ENCODE results near the gene MYRF.

The MYRF gene

DNA sequence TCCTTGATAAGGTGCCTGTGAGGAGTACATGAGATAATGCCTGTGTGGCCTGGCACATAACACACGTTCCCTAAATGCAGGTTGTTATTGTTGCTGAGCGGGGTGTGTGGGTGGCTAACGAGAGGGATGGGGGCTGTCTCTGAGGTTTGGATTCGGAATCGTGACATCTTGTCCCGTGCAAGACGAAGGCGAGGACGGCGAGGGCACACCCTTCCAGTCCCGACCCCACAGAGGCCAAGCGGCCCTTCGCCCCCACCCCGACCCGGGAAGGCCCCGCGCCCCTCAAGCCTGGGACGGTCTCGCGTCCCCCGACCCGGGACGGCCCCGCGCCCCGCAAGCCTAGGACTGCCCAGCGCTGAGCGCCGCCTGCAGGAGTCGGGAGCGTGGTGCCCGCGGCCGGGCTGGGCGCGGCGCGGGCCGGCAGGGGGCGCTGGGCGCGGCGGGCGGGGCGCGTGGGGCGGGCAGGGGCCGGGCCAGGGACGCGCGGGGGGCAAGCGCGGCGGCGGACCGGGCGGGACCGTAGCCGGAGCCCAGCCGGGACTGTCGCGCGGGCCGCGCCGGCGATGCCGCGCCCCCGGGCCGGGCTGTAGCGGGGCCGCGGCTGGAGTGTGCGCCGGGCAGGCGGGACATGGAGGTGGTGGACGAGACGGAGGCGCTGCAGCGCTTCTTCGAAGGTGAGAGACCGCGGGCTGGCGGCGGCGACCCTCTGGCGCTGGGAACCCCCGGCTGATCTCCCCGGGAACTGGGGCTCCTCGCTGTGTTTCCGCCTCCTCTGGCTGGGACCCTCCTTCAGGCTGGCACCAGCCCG lies at the start of gene MYRF:
TSS of gene MYRF (plus strand) at position 520 of the 808 bp plus-strand sequence. CDS start at position 629, 109 bp downstream.
- DNase-seq, result peak; percentile 65

DNA sequence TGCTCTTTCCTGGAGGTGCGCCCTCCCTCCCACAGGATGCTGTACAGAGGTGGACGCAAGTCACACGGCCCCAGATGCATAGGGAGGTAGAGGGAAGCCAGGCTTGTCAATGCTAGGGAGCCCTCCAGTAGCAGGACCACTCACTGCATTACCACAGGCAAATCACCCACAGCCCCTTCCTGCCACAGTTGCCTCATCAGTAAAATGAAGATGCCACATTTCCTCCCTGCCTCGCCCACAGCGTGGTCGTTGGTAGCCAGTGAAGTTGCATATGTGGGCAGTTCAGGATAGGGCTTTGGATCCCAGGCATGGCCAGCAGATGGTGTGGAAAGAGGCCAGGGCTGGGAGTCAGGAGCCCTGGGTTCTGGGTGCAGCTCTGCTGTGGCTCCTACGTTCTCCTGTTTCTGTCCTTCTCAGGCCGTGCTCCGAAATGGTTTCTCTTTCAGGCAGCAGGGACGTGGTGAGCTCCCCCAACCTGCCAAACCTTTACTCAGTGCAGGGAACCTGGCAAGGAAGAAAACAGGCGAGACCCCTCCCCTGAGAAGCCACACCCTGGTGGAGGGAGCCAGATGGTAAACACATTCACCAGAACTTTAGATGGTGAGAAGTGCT lies 49.6 kb upstream of the MYRF start:
- DNase-seq, result no peak

DNA sequence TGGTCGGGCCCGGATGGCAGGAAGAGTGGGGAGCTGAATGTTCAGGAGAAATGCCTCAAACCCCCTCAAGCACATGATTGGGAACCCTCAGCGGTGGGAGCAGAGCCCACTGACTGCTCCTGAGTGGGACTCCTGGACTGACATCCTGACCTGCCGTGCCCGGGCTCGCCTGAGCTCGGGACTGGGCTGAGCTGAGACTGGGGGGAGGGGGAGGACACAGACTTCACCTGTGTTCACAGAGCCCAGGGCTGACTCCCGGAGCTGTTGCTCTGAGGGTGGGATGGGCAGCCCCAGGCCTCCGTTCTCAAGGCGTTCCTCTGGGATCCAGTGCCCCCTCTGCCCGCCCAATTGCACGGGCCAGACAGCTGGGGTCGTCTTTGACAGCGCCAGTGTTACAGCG lies 47.6 kb upstream of the MYRF start:
- DNase-seq, result no peak

DNA sequence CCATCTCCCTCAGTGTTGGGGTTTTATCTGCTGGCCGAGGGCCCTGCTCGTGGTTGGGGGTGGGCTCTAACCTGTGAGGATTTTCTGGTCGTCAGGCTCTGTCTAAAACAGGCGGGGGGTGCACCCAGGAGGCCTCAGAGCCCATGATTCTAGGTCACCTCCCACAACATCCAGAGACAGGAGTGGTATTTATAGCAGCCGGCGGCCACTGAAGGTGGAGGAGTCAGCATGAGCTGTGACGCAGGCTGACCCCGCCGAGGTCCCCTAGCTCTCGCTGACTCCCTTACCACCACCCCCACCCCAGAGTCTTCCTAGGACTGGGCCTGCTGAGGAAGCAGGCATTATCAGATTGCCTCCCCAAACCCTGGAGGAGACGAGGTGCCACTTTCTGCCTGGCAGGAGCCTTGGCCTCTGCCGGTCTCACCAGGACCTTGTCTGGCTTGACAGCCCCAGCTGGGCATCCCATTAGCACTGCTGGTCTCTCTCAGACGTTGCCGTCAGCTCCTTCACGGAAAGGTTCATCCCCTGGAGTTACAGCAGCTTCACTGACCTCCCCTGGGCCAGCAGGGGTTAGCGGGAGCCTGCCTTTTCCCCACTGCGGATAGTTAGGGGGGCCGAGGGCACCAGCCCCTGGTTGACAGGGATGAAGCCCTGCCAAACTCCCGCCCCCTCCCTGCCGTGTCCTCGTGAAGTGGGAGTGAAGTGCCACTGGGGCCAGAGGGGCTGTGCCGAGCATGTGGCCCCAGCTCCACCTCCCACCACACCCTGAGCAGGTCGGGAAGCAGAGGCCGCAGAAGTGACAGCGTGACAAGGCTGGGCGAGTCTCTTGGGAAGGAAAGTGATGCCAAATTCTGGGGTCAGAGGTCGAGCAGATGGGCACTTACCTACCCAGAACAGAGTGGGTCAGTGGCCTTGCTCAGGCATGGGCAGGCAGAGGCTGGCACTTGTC lies 45.7 kb upstream of the MYRF start:
- no peak for DNase-seq

DNA sequence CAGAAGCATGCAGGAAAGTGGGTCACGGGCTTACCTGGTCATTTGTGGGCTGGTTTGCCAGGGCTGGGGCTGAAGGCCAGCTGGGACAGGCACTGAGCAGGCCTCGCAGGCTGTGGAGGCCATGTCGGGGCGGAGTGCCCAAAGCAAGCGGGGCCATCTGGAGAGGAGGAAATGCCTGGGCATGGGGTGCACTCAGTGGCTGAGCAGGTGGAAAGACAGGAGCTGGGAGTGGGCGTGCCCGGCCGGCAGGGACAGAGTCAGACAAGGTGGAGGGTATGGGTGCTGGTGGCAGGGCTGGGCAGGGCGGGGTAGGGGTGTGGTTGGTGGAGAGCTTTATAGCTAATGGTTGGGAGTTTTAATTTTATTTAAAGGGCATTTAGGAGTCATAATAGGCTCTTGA lies 44.9 kb upstream of the MYRF start:
- DNase-seq, result no peak

DNA sequence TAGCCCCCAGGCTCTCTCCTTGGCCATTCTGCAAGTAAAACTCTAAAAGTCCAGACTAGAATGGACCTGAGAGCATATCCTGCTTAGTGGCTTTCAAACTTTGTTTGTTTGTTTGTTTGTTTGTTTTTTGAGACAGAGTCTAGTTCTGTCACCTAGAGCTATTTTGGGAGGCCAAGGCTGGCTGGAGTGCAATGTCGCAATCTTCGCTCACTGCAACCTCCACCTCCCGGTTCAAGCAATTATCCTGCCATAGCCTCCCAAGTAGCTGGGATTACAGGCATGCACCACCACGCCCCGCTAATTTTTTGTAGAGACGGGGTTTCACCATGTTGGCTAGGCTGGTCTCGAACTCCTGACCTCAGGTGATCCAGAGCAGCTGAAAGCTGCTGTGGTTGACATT lies 43.3 kb upstream of the MYRF start:
- DNase-seq, result no peak

DNA sequence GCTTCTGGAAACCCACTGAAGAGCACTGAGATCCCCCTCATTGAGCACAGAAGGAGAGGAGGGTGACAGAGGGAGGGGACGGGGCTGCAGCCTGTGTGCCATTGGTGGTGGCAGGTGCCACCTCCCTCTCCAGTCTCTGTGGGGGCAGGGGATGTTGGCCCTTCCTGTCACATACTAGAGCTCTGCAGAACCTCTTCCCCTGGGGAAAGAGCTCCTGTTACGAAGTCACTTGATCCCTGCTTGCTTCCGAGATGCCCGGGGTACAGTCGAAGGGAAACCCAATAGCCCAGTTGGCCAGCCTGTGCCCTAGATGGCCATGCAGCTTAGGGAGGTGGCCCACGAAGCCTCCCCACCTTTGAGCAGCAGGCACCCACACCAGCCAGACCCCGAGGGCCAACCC lies 42.9 kb upstream of the MYRF start:
- DNase-seq, result no peak

DNA sequence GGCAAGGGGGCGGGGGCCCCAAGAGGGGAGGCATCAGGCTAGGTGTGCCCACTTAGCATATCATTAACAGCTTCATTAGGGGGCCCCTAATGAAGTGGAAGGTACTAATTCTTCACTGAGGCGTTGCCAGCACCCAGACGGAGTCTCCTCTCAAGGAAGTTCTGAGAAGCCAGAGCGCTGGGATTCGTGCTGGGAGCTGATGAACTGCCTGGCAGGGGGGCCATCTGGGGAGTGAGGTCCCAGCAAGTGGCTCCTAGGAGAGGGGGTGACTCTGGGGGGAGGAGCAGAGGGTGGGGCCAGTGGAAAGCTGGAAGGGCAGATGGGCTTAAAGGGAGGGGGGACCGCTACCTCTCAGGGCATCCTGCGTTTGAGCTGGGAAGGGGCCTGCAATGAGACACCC lies 42.4 kb upstream of the MYRF start:
- DNase-seq, result no peak

DNA sequence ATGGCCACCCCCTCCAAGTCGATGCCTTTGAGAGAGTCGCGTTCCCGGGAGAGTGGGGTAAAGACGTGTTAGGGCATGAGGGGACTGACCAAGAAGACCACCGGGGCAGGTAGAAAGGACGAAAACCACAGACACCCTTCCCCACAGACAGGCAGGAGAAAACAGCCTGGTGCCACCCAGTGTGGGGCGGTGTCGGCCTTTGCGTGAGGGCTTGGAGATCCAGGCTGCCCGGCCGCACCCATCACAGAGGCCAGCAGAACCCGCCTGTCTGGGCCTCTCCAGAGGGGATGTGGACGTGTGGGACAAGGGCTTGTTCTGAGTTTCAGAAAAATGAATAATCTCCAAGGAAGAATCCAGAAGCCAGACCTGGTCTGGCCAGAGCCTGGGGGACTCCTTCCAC lies 41.4 kb upstream of the MYRF start:
- DNase-seq, result no peak

DNA sequence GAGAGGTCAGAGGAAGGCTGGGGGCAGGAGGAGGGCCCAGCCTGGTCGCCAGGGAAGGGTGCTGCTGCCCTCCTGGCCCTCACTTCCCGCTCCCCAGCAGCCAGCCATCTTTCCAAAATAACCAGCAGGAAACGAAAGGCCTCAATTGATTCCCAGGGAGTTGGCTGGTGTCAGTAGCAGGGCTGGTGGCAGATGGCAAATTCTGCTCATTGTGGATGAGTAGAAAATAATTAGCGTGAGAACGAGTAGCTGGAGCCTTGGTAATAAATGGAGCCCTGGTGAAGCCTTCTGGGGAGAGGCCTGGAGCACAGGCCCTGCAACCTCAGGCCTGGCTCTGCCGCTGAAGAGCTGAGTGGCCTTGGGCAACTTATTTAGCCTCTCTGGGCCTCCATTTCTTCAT lies 40.9 kb upstream of the MYRF start:
- DNase-seq, result no peak

DNA sequence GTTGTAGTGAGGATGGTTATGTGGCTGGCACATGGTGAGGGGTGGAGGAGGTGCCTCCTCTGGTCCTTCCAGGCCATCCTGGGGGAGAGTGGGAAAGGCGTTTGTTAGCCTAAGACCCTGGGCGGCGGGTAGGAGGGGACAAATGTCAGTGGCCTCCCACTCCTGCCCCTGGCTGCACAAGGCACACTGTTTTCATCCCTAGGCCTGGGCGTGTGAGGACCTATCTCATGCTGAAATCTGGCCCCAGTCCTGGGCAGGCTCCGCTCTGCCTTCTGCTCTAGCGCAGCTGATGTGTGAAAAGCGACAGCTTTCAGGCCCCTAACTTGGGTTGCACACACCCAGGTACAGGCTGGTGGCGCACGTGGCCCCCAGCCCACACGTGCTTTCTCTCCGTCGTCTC lies 40.1 kb upstream of the MYRF start:
- no peak for DNase-seq

DNA sequence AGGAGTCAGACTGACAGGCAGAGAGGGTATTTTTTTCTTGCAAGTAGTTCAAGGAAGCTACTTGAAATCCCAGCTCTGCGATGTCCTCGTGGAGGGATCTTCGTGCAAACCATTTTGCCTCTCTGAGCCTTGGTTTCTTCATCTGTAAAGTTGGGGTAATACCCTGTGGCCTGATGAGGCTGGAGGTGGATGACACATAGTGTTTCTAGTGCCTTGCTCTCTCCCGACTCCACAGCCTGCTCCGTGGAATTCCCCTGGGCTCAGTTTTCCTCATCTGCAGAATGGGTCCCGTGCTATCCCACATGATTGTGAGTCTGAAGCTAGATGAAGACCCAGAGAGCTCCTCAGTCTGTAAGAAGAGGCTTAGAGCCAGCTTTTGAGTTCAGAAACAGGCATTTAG lies 39.6 kb upstream of the MYRF start:
- DNase-seq, result no peak

DNA sequence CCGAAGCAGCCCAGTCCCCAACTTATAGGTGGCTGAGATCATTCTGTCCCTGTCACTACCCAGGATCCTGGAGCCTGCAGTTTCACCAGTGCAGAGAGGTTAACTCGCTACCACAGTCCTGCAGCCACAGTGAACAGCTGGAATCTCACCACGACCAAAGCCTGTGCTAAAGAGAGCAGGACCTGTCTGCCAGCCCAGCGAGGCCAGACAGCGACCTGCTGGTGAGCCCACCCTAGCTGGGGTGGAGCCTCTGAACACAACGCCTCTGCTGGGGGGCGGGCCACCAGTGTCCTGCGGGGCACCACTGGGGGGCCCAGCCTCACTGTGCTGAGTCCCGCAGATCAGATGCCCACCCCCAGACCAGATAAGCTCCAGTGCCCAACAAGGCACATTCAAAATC lies 39.0 kb upstream of the MYRF start:
- DNase-seq, result no peak

DNA sequence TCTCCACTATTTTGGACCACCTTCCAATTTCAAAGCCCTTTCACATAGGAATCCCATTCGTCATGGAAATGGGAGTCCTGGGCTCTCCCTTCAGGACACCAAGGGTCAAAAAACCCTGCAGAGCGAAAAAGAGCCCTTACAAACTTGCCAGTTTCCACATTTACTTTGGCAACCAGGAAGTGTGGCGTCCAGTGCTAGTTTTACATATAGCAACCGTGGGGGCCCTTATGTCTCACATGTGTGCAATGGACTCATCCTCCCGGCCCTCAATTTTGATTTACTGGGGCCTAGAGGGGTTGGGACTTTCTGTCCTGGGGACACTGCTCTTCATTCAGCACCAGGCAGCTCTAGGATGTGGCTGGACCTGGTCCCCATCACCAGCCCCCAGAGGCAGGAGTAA lies 38.5 kb upstream of the MYRF start:
- no peak for DNase-seq

DNA sequence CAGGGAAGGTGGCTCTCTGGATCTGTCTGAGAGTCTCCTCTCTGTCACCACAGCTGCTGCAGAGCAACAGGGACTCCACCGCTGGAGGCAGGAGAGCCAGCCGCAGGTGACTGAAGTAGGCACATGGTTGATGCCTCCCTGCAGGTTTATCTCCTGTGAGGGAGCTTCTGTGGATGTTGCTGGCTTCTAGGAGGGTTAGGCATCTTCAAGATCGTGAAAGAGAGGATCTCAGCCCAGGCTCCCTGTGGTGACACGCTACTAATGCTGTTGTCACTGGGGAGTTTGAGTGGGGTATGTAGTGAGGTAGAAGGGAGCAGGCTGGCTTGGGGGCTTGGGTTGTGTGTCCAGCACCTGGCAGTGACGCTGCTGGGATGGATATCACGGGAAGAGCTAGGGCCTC lies 38.1 kb upstream of the MYRF start:
- no peak for DNase-seq

DNA sequence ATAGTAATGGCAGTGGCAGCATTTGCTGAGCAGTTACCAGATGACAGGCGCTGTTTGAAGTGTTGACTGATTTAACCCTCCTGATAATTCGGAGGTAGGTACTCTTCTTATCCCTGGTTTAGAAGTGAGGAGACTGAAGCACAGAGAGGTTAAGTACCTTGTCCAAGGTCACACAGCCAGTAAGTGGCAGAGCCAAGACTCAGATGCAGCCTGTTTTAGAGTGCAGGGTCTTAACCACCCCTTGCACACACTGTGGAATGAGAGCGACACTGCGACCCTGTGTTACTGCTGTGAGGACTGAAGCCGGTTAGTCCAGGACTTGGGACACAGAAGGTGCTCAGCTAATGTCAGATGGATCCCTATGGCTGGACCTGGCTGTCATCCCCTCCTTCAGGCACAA lies 37.5 kb upstream of the MYRF start:
- no peak for DNase-seq

DNA sequence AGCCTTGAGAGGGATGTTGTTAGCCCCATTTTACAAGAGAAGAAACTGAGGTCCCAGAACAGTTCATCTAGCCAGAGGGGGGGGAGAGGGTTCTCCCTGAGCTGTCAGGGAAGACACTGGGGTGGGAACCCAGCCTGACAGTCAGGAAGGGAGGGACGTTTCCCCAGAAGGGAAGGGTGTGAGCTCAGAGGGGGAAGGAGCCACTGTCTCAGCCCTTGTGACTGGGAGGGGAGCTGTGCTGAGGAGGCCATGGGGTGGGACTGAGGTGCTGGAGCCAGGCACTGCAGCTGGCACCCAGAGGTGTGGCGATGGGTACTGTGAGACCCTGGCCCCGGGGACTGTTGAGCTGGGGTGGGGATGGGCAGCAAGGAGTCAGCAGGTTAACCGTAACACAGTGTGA lies 36.6 kb upstream of the MYRF start:
- DNase-seq, result no peak

DNA sequence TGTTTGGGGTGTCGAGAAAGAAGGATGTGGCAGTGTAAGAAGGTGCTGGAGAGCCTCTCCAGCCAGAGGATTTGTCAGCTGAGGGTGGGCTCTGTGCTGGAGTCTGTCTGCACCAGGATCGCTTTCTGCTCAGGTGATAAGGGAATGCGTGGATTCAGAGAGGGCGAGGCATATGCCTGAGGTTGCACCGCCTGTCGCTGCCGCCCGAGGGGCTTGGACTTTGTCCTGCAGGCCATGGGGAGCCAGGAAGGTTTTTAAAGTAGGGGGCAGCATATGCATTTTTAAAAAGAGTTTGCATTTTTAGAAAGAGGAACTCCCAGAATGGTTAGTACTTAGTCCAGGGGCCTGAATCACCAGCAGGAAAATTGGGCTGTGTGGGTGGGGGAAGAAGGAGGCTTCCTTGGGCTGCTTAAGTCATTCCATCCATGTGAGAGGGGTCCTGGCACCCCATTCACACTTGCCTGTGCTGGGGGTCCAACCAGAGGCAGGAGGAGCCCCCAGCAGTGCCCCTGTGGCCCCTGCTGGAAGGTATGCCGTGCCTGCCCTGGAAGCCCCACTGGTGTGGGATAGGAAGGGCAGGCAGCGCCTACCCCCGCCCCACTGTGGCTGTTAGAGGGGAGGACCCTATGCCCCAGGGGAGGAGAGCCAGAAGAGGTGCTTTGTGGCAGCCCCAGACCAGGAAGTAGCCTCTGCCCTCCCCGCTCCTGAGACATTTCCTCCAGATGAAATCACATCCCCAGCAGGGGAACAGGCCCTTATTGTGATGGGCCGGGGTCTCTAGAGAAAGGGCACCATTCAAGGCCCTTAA lies 35.8 kb upstream of the MYRF start:
- no peak for DNase-seq

DNA sequence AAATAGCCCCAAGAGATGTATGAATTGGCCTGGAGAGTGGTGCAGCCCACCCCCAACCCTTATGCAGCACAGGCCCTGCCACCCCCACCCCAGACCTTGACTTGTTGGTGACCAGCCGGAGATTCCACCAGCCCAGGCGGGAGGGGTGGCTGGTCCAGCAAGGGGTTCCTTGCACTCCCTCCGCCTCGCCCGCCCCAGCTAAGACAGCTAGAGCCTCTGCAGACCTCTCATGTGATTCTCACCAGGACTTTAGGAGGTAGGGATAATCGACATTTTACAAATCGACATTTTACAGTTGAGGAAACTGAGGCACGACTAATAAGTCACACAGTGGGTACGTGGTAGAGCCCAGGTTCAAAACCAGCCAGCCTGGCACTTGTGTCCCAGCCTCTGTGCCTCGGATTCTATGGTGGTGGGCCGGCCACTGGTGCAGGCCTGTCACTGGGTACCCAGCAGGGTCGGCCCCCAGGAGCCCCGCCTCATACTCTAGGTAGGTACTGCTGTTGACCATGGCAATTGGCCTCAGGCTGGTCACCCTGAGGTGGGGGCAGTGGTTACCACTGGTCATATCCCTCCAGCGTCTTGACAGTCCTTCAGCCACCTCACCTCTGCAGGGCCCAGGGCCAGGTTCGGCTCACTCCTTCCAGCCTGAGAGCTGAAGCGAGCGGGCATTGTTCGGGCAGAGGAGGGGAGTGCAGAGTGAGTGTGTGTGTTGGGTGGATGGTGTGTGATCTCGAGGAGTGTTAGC lies 35.0 kb upstream of the MYRF start:
- no peak for DNase-seq

DNA sequence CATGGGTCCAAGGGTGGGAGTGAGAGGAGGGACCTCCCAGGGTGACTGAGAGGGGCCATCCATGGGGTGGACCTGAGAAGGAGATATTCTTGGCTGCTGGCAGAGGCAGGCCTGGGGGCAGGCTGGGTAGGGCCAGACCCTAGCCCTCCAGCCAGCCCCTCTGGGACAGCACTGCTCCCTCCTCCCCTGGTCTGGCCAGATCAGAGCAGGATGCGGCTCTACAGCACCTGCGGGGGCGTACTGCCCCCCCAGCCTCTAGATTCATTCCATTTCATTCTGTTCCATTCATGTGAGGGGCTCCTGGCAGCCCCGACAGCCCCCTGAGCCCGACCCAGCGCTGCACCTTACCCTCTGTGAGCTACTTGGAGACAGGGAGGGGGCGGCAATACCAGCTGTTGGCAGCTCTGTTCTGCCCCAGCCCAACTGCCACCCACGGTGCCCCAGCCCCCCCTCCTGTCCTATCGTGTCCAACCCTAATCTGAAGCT lies 34.3 kb upstream of the MYRF start:
- no peak for DNase-seq

DNA sequence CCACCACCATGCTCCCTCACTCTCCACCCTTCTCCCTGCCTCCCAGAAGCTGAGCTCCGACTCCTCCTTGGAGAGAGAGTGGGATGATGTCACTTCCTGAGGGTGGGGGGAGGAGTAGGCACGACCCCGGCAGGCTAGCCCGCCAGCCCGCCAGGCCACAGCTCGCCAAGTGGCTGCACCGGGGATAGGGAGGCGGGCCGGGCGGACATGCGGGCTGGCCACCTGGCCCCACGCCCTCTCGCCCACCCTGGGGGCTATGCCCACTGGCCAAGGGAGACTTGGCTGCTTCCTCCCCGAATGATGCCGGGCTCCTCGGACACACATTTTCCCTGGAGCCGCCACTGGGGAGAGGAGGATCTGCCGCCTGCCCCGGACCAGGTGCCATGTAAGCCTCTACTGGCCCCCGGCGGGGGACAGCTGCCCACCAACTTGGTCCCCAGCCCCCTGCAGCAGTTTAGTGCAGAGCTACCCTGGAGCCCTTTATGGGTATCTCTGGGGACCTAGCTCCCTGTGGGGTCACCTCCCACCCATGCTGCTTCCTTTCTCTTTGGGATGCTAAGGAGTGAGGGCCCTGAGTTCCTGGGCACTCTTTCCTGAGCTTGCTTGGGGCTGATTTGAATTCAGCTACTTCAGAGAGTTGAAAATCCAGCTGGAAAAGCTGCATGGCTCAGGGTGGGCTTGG lies 33.7 kb upstream of the MYRF start:
- DNase-seq, result no peak
